Mucosa of rectum (tissue), 2 donors: ENCODE data around the gene KIR2DL4.
"Not testable (repeated sequence)": the region's sequence is repeated elsewhere in the genome, so short reads cannot be mapped to it uniquely, and the experiment has no call there.

Source experiments
- H3K27ac ChIP-seq, 2 donors: one replicate each; pipeline ENCODE4 v1.7.0; 2013; ENCODE audit warnings: inconsistent platforms in 2 of 2, low read depth in 2 of 2, low read length in 2 of 2
- H3K27me3 ChIP-seq, 2 donors: one replicate each; pipeline ENCODE4 v1.7.0; 2013; ENCODE audit warnings: low read length in 2 of 2; ENCODE audit not compliant: control insufficient read depth in 2 of 2, insufficient read depth in 2 of 2
- H3K36me3 ChIP-seq, 2 donors: one replicate each; pipeline ENCODE4 v1.7.0; 2013; ENCODE audit warnings: low read length in 2 of 2; ENCODE audit not compliant: control insufficient read depth in 2 of 2, insufficient read depth in 2 of 2
- H3K4me1 ChIP-seq, 2 donors: one replicate each; pipeline ENCODE4 v1.7.0; 2013; ENCODE audit warnings: low read length in 2 of 2, mild to moderate bottlenecking in 1 of 2; ENCODE audit not compliant: control insufficient read depth in 2 of 2, insufficient read depth in 2 of 2
- H3K4me3 ChIP-seq, 2 donors: one replicate each; pipeline ENCODE4 v1.7.0; 2013; ENCODE audit warnings: low read length in 2 of 2
- H3K9ac ChIP-seq, 2 donors: one replicate each; pipeline ENCODE4 v1.7.0; 2013; ENCODE audit warnings: low read length in 2 of 2, low read depth in 1 of 2, mild to moderate bottlenecking in 1 of 2
- H3K9me3 ChIP-seq, 2 donors: one replicate each; pipeline ENCODE4 v1.7.0; 2013; ENCODE audit warnings: low read length in 2 of 2; ENCODE audit not compliant: control insufficient read depth in 2 of 2
- donor health status: healthy.
- donor health status: Normal muscosa, but diverticular disease.

KIR2DL4 gene

GRCh38 chr19:54775095-54775815 is 28.2 kb upstream of the KIR2DL4 start:
- H3K27me3 ChIP-seq, H3K4me1 ChIP-seq, H3K4me3 ChIP-seq, H3K9ac ChIP-seq, H3K36me3 ChIP-seq, H3K9me3 ChIP-seq, H3K27ac ChIP-seq: not testable (repeated sequence)

DNA sequence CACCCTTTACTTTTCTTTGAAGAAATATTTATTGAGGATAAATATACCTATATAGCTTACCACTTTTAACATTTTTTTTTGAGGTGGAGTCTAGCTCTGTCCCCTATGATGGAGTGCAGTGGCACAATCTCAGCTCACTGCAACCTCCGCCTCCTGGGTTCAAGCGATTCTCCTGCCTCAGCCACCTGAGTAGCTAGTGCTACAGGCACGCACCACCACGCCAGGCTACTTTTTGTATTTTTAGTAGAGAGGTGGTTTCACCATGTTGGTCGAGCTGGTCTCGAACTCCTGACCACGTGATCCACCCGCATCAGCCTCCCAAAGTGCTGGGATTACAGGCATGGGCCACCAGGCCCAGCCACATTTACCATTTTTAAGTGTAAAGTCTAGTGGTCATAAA is 27.6 kb upstream of the KIR2DL4 start:
- H3K27ac ChIP-seq, H3K9me3 ChIP-seq, H3K36me3 ChIP-seq, H3K27me3 ChIP-seq, H3K4me1 ChIP-seq, H3K4me3 ChIP-seq, H3K9ac ChIP-seq: not testable (repeated sequence)

DNA sequence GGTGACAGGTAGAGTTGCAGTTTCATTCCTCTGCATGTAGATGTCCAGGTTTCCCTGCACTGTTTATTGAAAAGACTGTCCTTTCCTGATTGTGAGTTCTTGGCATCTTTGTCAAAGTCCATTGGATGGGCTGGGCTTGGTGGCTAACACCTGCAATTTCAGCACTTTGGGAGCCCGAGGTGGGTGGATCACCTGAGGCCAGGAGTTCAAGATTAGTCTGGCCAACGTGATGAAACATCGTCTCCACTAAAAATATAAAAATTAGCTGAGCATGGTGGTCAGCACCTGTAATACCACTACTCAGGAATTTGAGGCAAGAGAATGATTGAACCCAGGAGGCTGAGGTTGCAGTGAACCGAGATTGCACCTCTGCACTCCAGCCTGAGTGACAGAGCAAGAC is 25.6 kb upstream of the KIR2DL4 start:
- H3K36me3 ChIP-seq, H3K4me3 ChIP-seq, H3K9ac ChIP-seq, H3K27ac ChIP-seq, H3K27me3 ChIP-seq, H3K4me1 ChIP-seq, H3K9me3 ChIP-seq: not testable (repeated sequence)

- H3K9ac ChIP-seq, H3K9me3 ChIP-seq, H3K27ac ChIP-seq, H3K36me3 ChIP-seq, H3K27me3 ChIP-seq, H3K4me1 ChIP-seq, H3K4me3 ChIP-seq: not testable (repeated sequence)
Measured at GRCh38 chr19:54778896-54779295, 24.5 kb upstream of the KIR2DL4 start.

DNA sequence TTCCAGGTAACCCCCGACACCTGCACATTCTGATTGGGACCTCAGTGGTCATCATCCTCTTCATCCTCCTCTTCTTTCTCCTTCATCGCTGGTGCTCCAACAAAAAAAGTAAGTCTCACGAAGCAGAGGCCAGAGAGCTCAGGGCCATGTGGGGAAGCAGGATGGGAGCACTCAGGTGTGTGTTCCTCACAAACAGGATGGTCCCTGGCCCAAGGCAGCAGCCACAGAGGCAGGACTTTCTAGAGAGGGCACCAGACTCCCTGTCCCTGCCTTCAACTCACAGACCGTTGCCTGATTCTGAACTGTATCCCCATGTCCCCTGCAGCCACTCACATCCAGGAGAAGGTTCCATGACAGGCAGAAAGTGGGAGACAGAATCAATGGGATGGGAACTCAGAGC is 20.5 kb upstream of the KIR2DL4 start:
- H3K4me1 ChIP-seq, H3K9me3 ChIP-seq, H3K36me3 ChIP-seq, H3K27ac ChIP-seq, H3K4me3 ChIP-seq, H3K9ac ChIP-seq, H3K27me3 ChIP-seq: not testable (repeated sequence)

DNA sequence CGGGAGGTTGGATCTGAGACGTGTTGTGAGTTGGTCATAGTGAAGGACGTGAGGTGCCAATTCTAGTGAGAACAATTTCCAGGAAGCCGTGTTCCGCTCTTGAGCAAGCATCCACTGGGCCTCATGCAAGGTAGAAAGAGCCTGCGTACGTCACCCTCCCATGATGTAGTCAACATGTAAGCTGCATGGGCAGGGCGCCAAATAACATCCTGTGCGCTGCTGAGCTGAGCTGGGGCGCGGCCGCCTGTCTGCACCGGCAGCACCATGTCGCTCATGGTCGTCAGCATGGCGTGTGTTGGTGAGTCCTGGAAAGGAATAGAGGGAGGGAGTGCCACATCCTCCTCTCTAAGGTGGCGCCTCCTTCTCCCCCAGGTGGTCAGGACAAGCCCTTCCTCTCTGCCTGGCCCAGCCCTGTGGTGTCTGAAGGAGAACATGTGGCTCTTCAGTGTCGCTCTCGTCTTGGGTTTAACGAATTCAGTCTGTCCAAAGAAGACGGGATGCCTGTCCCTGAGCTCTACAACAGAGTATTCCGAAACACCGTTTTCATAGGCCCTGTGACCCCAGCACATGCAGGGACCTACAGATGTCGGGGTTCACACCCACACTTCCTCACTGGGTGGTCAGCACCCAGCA is 17.2 kb upstream of the KIR2DL4 start:
- H3K4me3 ChIP-seq, H3K36me3 ChIP-seq: not testable (repeated sequence)

GRCh38 chr19:54788154-54788553 is 15.3 kb upstream of the KIR2DL4 start:
- H3K4me1 ChIP-seq, H3K27ac ChIP-seq, H3K4me3 ChIP-seq, H3K36me3 ChIP-seq, H3K27me3 ChIP-seq, H3K9ac ChIP-seq, H3K9me3 ChIP-seq: not testable (repeated sequence)

More for the DNA sequence above, 17.2 kb upstream of the KIR2DL4 start:
- H3K9me3 ChIP-seq, H3K27me3 ChIP-seq, H3K4me1 ChIP-seq, H3K27ac ChIP-seq, H3K9ac ChIP-seq: not testable (repeated sequence)

- no peak overlapping the region for H3K9ac ChIP-seq
- H3K27me3 ChIP-seq = no peaks in the 10 kb centered on the region
- no peak overlapping the region for H3K27ac ChIP-seq
- no peaks in the 10 kb centered on the region for H3K4me1 ChIP-seq
- H3K4me3 ChIP-seq = no peak overlapping the region
- no peaks in the 10 kb centered on the region for H3K36me3 ChIP-seq
- H3K9me3 ChIP-seq = no peaks in the 10 kb centered on the region
Measured at GRCh38 chr19:54790711-54791110, 12.7 kb upstream of the KIR2DL4 start.

DNA sequence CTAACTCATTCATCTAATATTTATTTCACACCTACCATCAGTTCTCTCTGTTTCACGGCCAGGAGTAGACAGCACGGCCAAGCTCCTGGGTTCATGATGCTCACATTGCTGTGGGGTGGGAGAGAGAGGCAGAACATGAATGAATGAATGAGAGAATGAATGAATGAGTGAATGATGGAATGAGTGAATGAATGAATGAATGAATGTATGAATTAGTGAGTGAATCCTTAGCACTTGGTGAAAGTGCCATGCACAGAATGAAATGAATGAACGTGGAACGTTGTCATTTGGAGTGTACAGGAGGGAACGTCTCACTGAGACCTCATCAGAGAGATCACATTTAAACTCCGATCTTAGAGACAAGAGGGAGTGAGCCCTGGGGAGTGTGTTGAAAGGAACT is 11.9 kb upstream of the KIR2DL4 start:
- no peak overlapping the region for H3K9ac ChIP-seq
- no peaks in the 10 kb centered on the region for H3K27me3 ChIP-seq
- no peaks in the 10 kb centered on the region for H3K9me3 ChIP-seq
- H3K4me1 ChIP-seq = no peaks in the 10 kb centered on the region
- H3K4me3 ChIP-seq = no peak overlapping the region
- H3K36me3 ChIP-seq = no peaks in the 10 kb centered on the region
- no peak overlapping the region for H3K27ac ChIP-seq

- Histone ChIP-seq H3K36me3 (no peaks in the 10 kb centered on the region), H3K27ac (peak overlapping the region in 1 of 2 donors; percentile 41), H3K27me3 (no peaks in the 10 kb centered on the region), H3K4me3 (peak overlapping the region; percentile 32 to 53), H3K9me3 (no peaks in the 10 kb centered on the region), H3K9ac (peak overlapping the region in 1 of 2 donors; percentile 0), H3K4me1 (no peaks in the 10 kb centered on the region)
Measured at GRCh38 chr19:54792814-54793213, 10.6 kb upstream of the KIR2DL4 start.
